Activated gamma-delta T cell (primary cell): ENCODE data around the gene PEX14.
"Not testable (repeated sequence)": the region's sequence is repeated elsewhere in the genome, so short reads cannot be mapped to it uniquely, and the experiment has no call there.

Source experiments
- DNase-seq: peaks from one replicate; lab custom pipeline; 2025; lab: John Stamatoyannopoulos, UW
- total RNA-seq, 2 donors: gene quantifications; one replicate each; lab custom pipeline; 2026; lab: John Stamatoyannopoulos, UW

Gene PEX14, protein sequence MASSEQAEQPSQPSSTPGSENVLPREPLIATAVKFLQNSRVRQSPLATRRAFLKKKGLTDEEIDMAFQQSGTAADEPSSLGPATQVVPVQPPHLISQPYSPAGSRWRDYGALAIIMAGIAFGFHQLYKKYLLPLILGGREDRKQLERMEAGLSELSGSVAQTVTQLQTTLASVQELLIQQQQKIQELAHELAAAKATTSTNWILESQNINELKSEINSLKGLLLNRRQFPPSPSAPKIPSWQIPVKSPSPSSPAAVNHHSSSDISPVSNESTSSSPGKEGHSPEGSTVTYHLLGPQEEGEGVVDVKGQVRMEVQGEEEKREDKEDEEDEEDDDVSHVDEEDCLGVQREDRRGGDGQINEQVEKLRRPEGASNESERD
- total RNA-seq: 16.9 to 18.3 reads per million in 2 donors

DNA sequence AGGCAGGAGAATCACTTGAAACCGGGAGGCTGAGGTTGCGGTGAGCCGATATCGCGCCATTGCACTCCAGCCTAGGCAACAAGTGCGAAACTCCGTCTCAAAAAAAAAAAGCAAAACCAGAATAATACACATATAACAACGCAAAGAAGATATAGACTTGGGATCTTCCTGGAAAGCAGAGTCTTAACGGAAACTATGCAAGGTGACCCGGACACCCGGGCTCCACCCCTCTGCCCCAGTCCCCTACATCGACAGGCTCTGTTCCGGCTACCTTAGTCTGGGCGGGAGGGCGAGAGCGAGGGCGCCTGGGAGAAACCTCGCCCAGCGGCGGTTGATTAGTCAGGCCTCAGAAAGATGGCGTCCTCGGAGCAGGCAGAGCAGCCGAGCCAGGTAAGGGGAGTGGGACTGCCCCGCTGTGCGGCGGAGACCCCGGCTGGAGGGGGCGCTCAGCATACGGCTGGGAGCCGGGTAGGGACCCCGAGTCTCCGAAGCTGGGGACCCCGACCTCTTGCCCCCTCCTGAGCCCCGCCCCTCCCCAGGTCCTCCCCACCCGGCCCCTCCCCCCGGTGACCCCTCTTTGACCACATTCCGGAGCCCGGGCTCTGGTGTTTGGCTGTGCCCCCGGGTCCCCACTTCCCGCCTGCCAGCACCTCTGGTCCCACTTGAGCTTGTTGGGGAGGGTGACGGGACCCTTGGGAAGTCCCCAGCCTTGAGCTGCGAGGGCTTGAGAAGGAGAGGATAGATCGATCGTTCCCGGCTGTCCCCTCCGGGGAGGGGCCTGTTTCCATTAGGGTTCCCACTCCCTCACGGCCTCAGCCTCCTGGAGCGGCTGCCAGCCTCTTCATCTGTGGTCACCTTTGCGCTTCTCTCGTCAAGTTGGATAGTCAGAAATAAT, at the start of gene PEX14:
TSS of gene PEX14 (plus strand) at position 338 of the 895 bp plus-strand sequence. CDS start at position 355, 17 bp downstream.
- peak; percentile 56 for DNase-seq

DNA sequence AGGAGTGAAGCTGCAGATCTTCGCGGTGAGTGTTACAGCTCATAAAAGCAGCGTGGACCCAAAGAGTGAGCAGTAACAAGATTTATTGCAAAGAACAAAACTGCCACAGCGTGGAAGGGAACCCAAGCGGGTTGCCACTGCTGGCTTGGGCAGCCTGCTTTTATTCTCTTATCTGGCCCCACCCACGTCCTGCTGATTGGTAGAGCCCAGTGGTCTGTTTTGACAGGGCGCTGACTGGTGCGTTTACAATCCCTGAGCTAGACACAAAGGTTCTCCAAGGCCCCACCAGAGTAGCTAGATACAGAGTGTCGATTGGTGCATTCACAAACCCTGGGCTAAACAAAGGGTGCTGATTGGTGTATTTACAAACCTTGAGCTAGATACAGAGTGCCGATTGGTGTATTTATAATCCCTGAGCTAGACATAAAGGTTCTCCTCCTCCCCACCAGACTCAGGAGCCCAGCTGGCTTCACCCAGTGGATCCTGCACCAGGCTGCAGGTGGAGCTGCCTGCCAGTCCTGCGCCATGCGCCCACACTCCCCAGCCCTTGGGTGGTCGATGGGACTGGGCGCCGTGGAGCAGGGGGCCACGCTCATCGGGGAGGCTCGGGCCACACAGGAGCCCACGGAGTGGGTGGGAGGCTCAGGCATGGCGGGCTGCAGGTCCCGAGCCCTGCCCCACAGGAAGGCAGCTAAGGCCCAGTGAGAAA, 48.8 kb upstream of the PEX14 start:
- not testable (repeated sequence) for DNase-seq

DNA sequence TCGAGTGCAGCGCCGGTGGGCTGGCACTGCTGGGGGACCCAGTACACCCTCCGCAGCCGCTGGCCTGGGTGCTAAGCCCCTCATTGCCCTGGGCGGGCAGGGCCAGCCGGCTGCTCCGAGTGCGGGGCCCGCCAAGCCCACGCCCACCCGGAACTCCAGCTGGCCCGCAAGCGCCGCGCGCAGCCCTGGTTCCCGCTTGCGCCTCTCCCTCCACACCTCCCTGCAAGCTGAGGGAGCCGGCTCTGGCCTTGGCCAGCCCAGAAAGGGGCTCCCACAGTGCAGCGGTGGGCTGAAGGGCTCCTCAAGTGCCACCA, 48.3 kb upstream of the PEX14 start:
- not testable (repeated sequence) for DNase-seq

DNA sequence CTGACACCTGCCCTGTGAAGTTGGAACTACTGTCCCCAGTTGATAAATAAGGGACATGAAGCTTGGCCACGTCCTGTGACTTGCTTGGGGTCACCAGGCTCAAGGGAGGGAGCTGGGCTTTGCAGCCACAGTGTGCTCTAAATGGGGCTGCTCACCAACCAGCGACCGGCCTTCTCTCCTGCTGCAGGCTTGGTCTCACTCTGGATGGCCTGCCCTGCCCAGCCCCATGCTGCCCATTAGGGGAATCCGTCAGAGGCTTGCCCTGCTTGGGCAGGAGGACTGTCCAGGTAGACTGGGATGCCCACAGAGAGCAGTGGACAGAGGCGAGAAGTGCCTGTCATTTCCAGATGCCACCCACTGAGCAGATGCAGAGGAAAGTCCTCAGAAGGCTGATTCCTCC, 45.8 kb upstream of the PEX14 start:
- DNase-seq: no peak

DNA sequence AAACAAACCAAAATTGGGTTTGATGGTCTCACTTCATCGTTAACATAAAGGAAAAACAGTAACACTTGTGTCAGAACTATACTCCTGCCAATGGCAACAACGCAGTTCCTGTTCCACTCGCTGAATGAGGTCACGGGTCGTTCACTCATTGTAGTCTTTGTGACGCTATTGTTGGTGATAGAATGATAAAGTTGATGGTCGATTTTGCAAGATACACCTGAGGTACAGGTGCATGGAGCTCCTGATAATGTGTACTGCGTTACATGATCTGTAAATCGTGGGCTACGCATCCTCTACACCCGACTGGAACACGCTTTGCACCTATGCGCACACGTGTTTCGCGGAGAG, 44.9 kb upstream of the PEX14 start:
- no peak for DNase-seq

DNA sequence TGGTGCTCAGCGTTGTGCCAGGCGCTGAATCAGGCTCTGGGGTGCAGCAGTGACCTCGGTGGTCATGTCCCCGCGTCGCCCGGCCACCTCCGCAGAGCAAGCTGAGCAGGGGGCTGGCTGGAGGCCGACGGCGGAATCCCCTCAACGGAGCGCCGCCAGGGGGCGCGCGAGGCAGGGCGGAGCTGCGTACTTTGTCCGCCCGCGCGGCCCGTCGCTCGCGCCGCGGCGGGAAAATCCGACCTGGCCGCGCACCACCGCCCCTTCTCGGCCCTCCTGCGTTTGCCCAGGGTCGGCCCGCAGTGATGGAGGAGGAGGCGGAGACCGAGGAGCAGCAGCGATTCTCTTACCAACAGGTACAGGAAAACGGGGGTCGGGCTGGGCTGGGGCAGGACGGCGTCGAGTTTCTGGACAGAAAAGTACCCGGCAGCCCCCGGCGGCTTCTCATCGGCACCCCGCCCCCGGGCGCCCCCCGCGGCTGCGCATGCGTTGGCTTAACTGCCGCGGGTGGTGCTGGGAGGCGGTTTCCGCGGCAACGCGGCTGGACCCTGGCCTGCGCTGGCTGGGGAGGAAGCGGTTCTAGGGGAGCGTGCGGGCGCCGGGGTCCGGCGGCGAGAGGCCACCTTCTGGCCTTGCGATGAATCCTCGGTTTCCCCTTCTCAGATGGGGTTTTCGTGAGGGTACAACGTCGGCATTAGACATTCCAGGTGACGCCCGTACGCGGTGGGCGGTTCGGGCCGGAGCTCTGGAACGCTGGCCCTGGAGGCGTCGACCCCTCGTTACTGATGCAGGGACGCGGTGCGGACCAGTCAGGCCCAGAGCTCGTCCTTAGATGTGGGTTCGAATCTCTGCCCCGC, 44.3 kb upstream of the PEX14 start, which contains the start of gene CENPS:
TSS of gene CENPS (plus strand) at position 218 of the 854 bp plus-strand sequence. CDS start at position 303, 85 bp downstream.
- peak; percentile 81 for DNase-seq

DNA sequence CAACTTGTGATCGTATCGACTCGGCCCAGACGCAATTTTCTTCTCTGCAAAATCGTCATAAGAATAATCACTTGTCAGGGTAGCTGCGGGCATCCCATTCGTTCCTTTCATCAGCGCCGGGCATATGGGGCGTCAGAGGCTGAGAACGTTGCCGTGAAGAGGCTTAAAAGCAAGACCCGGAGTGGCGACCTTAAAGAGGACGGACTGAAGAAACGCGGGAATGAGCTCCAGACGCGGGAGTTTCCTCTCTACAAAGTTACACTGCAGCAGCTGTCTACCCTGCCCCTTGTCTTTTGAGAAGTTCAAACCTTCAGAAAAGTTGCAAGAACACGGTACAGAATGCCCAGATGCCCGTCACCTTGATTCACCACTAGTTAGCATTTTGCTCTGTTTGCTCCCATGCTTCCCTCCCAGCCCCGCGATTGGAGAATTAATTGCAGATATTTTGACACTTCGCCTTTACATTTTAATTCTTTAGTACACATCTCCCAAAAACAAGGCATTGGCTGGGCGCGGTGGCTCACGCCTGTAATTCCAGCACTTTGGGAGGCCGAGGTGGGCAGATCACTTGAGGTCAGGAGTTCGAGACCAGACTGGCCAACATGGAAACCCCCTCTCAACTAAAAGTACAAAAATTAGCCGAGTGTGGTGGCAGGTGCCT, 43.5 kb upstream of the PEX14 start:
- DNase-seq: no peak

DNA sequence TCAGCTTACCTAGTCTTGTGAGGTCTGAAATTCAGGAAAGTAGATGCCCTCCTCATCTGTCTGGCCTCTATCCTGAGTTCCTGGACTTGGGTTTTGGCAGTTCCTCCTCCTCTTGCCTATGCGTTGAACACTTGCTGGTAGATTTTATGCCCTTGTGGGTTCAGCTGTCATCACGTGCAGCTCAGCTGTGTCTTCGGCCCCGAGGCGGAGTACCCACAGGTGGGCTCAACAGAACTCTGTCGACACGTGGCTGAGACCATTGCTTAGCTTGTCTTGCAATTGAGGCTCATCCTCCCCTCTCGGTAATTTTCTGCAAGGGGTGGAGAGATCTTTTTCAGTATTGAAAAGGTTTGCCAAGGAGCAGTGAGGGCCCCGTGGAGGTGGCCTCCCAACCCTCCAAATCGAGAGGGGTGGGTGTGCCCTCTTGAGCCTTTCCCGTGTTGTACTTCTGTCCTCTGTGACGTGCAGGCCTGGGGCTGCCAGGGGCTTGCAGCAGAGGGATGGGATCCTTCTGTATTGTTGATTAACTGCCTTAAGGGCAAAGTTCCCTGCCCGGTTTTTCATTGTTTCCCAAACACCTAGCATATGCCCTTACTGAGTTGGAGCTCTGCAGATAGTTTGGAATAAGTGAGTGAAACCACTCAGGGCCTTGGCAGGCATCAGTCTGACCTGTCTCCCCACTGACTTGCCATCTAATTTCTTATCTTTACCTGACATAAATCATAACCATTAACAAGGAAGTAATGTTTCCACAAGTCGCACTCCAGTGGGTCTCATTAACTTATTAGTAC, 41.6 kb upstream of the PEX14 start:
- DNase-seq: no peak

DNA sequence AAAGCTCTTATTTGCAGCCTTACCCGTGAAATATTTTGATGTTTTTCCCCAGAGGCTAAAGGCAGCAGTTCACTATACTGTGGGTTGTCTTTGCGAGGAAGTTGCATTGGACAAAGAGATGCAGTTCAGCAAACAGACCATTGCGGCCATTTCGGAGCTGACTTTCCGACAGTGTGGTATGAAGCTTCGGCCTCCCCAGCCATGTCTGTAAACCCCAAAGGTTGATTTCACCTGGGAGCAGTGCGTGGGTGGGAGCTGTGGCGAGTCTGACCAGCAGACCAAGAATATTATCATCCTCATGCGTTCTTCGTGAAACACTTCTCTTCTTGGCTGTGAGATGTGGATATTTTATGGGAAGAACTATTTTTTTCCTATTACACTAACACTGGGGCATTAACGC, 41.0 kb upstream of the PEX14 start:
- DNase-seq: no peak

DNA sequence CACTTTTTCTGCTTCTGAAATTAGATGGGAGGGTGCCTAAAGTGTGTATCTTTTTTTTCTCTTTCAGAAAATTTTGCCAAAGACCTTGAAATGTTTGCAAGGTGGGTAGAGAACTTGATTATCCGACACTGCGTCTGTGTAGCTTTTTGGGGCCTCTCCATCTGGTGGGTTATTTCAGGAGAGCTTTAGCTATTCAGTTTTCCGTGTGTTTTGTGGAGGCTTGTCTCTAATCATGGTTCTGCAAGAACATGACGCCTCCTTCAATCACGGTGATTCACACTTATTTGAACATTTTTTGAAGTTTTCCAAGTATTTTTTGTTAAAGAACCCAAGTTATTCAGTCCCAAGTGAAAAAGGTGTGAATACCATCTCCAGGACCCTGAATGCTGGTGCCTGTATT, 40.2 kb upstream of the PEX14 start:
- DNase-seq: no peak

DNA sequence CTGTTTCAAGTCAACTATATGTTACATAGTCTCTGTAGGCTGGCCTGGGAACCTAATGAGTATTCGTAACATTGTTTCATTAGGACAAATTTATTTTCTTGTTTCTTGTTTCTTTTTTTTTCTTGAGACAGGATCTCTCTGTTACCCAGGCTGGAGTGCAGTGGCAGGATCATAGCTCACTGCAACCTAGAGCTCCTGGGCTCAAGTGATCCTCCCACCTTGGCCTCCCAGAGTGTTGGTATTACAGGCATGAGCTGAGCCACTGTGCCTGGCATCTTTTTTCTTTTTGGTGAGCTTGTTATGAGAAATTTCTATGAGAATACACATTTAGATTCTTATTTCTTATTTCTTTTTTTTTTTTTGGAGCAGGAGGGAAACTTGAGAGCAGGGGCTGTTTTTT, 37.7 kb upstream of the PEX14 start:
- DNase-seq: no peak

DNA sequence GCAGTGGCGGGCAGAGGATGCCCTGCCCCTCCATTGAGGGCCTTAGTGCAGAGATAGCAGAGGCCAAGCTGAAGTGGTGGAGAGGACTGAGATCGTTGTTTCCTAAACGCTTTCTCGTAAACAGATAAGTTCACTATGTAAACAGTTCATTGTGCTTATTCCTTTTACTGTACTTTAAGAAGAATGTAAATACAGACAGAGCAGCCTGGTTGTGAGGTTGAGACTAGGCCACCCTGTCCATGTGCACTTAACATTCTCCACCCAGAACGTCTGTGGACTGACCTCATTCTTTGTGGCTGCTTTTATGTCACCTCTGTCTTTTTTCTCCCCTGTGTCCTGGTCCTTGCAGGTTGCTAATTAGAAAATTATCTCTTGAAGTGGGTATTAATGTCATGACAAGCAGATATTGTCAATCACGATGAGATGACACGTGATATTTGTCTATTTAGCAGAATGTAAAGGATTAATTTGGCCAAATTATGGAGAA, 36.0 kb upstream of the PEX14 start:
- no peak for DNase-seq

DNA sequence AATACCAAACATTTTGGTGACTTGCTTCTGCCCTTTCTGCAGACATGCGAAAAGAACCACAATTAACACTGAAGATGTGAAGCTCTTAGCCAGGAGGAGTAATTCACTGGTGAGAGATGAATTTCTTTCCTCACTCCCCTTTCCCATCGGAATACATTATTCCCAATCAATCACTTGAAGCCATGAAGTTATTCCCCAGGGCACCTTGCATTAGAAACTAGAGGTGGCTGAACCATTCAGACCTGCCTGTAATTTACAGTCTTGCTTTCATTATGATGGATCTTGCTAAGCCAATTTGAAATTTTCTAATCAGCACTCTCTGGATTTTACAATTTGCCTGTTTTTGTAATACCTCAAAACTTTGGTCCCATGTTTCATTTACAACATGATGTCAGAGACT, 34.4 kb upstream of the PEX14 start:
- no peak for DNase-seq

DNA sequence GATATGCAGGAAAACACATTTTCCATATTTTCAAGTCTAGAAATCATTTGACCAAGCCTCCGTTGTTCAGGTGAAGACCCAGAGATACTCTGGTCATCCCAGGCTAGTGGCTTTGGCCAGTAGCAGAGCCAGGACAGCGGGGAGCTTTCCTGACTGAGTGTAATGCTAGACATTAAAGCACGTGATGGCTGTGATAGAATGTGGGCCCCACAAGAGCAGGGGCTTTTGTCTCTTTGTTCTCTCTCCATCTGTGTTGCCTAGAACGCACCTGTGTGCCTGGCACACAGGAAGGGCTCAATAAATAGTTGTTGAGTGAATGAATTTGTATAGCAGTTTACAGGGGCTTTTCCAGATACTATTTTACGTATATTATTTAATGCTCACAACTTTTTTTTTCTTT, 34.0 kb upstream of the PEX14 start:
- DNase-seq: no peak

DNA sequence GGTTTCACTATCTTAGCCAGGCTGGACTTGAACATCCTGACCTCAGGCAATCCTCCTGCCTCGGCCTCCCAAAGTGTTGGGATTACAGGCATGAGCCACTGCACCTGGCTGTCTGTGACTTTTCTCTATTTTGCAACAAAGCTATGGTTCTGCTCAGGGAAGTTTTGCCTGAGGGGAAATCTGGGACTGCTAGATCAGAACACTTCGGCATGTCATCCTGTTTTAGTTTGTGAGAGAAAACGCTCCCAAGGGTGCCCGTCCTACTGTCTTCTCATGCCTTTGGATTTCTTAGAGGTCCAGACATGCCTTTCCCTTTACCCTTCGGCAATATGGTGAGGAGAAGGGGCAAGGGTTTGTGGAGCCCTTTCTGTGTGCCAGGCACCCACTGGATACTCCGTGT, 30.5 kb upstream of the PEX14 start:
- no peak for DNase-seq

DNA sequence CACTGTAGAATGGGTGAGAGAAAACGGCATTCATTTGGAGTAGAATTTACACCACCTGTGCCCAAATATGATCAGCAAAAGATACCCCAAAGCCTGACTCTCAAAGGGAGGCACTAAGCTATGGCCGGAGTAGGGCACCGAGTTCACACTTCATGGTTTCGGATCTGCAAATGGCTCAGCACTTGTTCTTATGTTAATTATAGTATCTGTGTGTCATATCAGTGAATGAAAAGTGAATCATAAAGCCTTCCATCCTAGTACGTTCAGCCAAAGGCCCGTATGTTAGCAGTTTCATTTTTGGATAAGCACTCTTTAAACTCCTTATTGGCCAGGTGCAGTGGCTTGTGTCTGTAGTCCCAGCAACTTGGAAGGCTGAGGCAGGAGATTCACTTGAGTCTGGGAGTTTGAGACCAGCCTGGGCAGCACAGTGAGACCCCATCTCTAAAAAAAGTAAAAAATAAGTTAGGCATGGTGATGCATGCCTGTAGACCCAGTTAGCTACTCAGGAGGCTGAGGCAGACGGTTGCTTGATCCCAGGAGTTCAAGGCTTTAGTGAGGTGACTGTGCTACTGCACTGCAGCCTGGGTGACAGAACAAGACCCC, 29.9 kb upstream of the PEX14 start:
- no peak for DNase-seq

DNA sequence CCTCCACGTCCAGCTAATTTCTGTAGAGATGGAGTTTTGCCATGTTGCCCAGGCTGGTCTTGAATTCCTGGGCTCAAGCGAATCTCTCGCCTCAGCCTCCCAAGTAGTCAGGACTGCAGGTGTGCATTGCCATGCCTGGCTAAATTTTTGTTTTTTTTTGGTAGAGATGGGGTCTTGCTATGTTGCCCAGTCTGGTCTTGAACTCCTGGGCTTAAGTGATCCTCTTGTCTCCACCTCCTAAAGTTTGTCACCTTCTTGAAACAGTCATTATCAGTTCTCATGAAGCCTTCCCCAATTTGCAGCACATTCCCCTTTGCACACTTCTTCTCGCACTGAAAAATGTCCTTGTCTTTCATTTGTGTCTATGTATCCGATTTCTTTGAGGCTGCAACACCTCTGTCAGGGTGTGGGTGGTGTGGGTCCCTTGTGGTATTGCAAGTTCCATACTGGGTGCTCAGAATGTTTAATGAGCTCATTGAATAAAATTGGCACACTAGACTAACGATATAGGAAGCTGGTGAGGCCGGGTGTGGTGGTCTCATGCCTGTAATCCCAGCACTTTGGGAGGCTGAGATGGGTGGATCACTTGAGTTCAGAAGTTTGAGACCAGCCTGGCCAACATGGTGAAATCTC, 27.8 kb upstream of the PEX14 start:
- no peak for DNase-seq

DNA sequence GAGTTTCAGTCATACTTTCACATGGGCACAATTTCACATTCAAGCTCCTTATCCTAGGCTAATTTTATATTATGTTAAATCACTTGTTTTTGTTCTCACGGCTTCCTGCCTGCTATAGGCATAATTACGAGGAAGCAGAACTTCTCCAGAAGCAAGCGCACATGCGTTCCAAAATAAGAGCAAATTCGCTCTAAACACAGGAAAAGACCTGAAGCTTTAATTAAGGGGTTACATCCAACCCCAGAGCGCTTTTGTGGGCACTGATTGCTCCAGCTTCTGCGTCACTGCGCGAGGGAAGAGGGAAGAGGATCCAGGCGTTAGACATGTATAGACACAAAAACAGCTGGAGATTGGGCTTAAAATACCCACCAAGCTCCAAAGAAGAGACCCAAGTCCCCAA, 25.0 kb upstream of the PEX14 start, which contains the start of gene CORT:
TSS of gene CORT (plus strand) at position 281 of the 400 bp plus-strand sequence. CDS start 193 bp downstream, outside the sequence.
- DNase-seq: no peak
